CD14-positive monocyte (primary cell): ENCODE results near the gene TRAF3IP3. TPM values are rescaled to one million over a fixed set of nuclear protein-coding genes. Genes with fewer than 3 reads are reported as not detected.

Experiments used
- DNase-seq, 3 donors: peaks; one replicate each; pipeline ENCODE4 v3.0.0-alpha.2; 2011 to 2022
- H2AFZ ChIP-seq: 2 replicates; pipeline ENCODE4 v1.6.0; 2012; ENCODE audit warnings: mild to moderate bottlenecking, low read depth, low read length, inconsistent platforms; ENCODE audit not compliant: insufficient read depth, poor library complexity, severe bottlenecking
- H3K27ac ChIP-seq, 2 donors: 1 replicate in 1 of 2; 2 replicates in 1 of 2; pipeline ENCODE4 v1.5.1; 2012 to 2013; ENCODE audit warnings: low read length in 2 of 2, control low read depth in 1 of 2, inconsistent platforms in 1 of 2, low read depth in 1 of 2, mild to moderate bottlenecking in 1 of 2
- H3K27me3 ChIP-seq, 2 donors: one replicate each; pipeline versions ENCODE4 v1.6.0 to v1.6.1; 2011 to 2013; ENCODE audit warnings: low read length in 2 of 2; ENCODE audit not compliant: control insufficient read depth in 2 of 2, insufficient read depth in 2 of 2
- H3K36me3 ChIP-seq, 2 donors: replicated peaks in 1 of 2; 1 replicate in 1 of 2; 2 replicates in 1 of 2; pipeline versions ENCODE4 v1.5.1 to v1.6.1; 2012 to 2013; ENCODE audit warnings: low read length in 2 of 2, control low read depth in 1 of 2, inconsistent platforms in 1 of 2, mild to moderate bottlenecking in 1 of 2; ENCODE audit not compliant: insufficient read depth in 2 of 2, control insufficient read depth in 1 of 2
- H3K4me1 ChIP-seq, 2 donors: 1 replicate in 1 of 2; 2 replicates in 1 of 2; pipeline versions ENCODE4 v1.5.1 to v1.6.1; 2012 to 2013; ENCODE audit warnings: low read length in 2 of 2, control low read depth in 1 of 2, inconsistent platforms in 1 of 2, mild to moderate bottlenecking in 1 of 2, moderate library complexity in 1 of 2; ENCODE audit not compliant: insufficient read depth in 2 of 2, control insufficient read depth in 1 of 2
- H3K4me2 ChIP-seq: replicated peaks from 2 replicates; pipeline ENCODE3; 2012; ENCODE audit warnings: low read length, moderate library complexity, mild to moderate bottlenecking; ENCODE audit not compliant: poor library complexity, severe bottlenecking; ENCODE audit errors: extremely low read depth
- H3K4me3 ChIP-seq, 3 experiments: fragments of 200-600 bp in 1 of 3; sonication (generic) in 1 of 3; replicated peaks in 1 of 3; 1 replicate in 2 of 3; 2 replicates in 1 of 3; pipeline ENCODE4 v1.5.1; 2011 to 2013; ENCODE audit warnings: low read length in 3 of 3, mild to moderate bottlenecking in 3 of 3, control low read depth in 2 of 3, low read depth in 2 of 3, inconsistent platforms in 1 of 3, moderate library complexity in 1 of 3
- H3K79me2 ChIP-seq: 2 replicates; pipeline ENCODE4 v1.6.0; 2012; ENCODE audit warnings: mild to moderate bottlenecking, control low read depth, inconsistent platforms, low read length, moderate library complexity; ENCODE audit not compliant: insufficient read depth
- H3K9ac ChIP-seq: 2 replicates; pipeline ENCODE4 v1.6.0; 2017; ENCODE audit warnings: low read length, mild to moderate bottlenecking; ENCODE audit not compliant: insufficient read depth, poor library complexity, severe bottlenecking
- H3K9me3 ChIP-seq, 2 donors: replicated peaks in 1 of 2; 1 replicate in 1 of 2; 2 replicates in 1 of 2; pipeline versions ENCODE4 v1.5.1 to v1.6.1; 2012 to 2013; ENCODE audit warnings: low read length in 2 of 2, control low read depth in 1 of 2; ENCODE audit not compliant: control insufficient read depth in 1 of 2, insufficient read depth in 1 of 2
- H4K20me1 ChIP-seq: 2 replicates; pipeline ENCODE4 v1.6.0; 2012; ENCODE audit warnings: mild to moderate bottlenecking, low read length, control low read depth, moderate library complexity; ENCODE audit not compliant: insufficient read depth
- H3K27ac Mint-ChIP-seq, 7 donors: one replicate each; pipeline ENCODE4 v1.8.0; 2020; ENCODE audit warnings: mild to moderate bottlenecking in 7 of 7, mixed read lengths in 7 of 7, moderate library complexity in 6 of 7, inconsistent platforms in 2 of 7
- H3K27me3 Mint-ChIP-seq, 3 donors: one replicate each; pipeline ENCODE4 v1.8.0; 2021 to 2022; ENCODE audit warnings: low read depth in 3 of 3, mild to moderate bottlenecking in 3 of 3, mixed read lengths in 3 of 3, moderate library complexity in 3 of 3, inconsistent platforms in 1 of 3
- H3K36me3 Mint-ChIP-seq, 2 donors: one replicate each; pipeline ENCODE4 v1.8.0; 2020; ENCODE audit warnings: mixed read lengths in 2 of 2, inconsistent platforms in 1 of 2, mild to moderate bottlenecking in 1 of 2
- H3K4me1 Mint-ChIP-seq: one replicate; pipeline ENCODE4 v1.8.0; 2020; ENCODE audit warnings: mild to moderate bottlenecking, mixed read lengths
- H3K4me3 Mint-ChIP-seq, 2 donors: one replicate each; pipeline ENCODE4 v1.8.0; 2020; ENCODE audit warnings: mild to moderate bottlenecking in 2 of 2, mixed read lengths in 2 of 2, moderate library complexity in 1 of 2
- H3K9me3 Mint-ChIP-seq, 7 donors: one replicate each; pipeline ENCODE4 v1.8.0; 2020 to 2022; ENCODE audit warnings: mixed read lengths in 7 of 7, mild to moderate bottlenecking in 6 of 7, moderate library complexity in 6 of 7, inconsistent platforms in 2 of 7
- CTCF ChIP-seq: fragments of 200-600 bp; IDR thresholded peaks from one replicate; pipeline ENCODE4 v1.8.0; 2022; ENCODE audit warnings: antibody characterized with exemption, mild to moderate bottlenecking
- WGBS: methylation state at CpG from one replicate; pipeline ENCODE4 v1.1.5; 2013; ENCODE audit warnings: missing lambda C conversion rate; ENCODE audit not compliant: insufficient coverage; 5-methylcytosine and 5-hydroxymethylcytosine counted together
- intact Hi-C, 2 donors: fragments of 100-400 bp; cut with micrococcal nuclease; formaldehyde crosslinking; loops; one replicate each; pipeline versions ENCODE4 v1.15.0 to v1.15.1; 2023
- polyA plus RNA-seq, 3 donors: library from polyadenylated mRNA; depleted of rRNA in 1 of 3; unstranded in 2 of 3; stranded (reverse) in 1 of 3; fragments of 300-500 nt in 2 of 3; fragments of >200 nt in 1 of 3; fragmentation: Illumina TruSeq in 2 of 3; gene quantifications; 1 replicate in 2 of 3; 2 replicates in 1 of 3; pipeline ENCODE4 v1.2.3, GENCODE V29; 2012 to 2021

Gene TRAF3IP3
- polyA plus RNA-seq, 3 donors = 89.3 to 266 (median 111) TPM

- TF ChIP-seq CTCF = no peak
- H3K27ac ChIP-seq = peak overlapping the region in 1 of 2 donors; percentile 75
- peak overlapping the region in 1 of 3 experiments; percentile 23 for H3K4me3 ChIP-seq
Observed at GRCh38 chr1:209761011-209761635, 5.3 kb downstream of the TRAF3IP3 start.

GRCh38 chr1:209766051-209766450 lies 10.2 kb downstream of the TRAF3IP3 start:
- Histone ChIP-seq H3K4me3 (no peak overlapping the region), H3K9ac (no peak overlapping the region), H3K4me2 (peak overlapping the region; percentile 5), H3K27me3 (no peaks in the 10 kb centered on the region), H2AFZ (no peak overlapping the region), H3K36me3 (peaks cover 46 to 67% of the 10 kb centered on the region in 2 donors), H3K4me1 (peaks cover 80 to 98% of the 10 kb centered on the region in 2 donors), H3K79me2 (peaks cover 86% of the 10 kb centered on the region), H3K9me3 (no peaks in the 10 kb centered on the region), H4K20me1 (peaks cover 24% of the 10 kb centered on the region), H3K27ac (peak overlapping the region; percentile 77 to 93)
- Mint-ChIP-seq H3K4me3 (peak overlapping the region; percentile 25 to 49), H3K27ac (peak overlapping the region in 6 of 7 donors; percentile 89 to 97 (median 96)), H3K9me3 (peaks cover 0 to 3% (median 0%) of the 10 kb centered on the region in 7 donors), H3K36me3 (peaks cover 49 to 70% of the 10 kb centered on the region in 2 donors), H3K27me3 (no peaks in the 10 kb centered on the region), H3K4me1 (peaks cover 71% of the 10 kb centered on the region)
- DNase-seq = peak; percentile 80 to 92 (median 90)
- intact Hi-C loops = loop anchor here in 1 of 2 donors (5.0 kb wide), 1 partner anchor 94 kb away; no protein-coding TSS in a partner anchor
- TF ChIP-seq CTCF = no peak
- WGBS = 0% methylated on average over 2 of the region's 2 CpGs

More at GRCh38 chr1:209761011-209761635, 5.3 kb downstream of the TRAF3IP3 start:
- peaks cover 96% of the 10 kb centered on the region for H3K79me2 ChIP-seq
- no peak overlapping the region for H2AFZ ChIP-seq
- H3K27ac Mint-ChIP-seq = peak overlapping the region; percentile 57 to 91 (median 80)
- peak overlapping the region in 1 of 2 donors; percentile 49 for H3K4me3 Mint-ChIP-seq
- H3K9ac ChIP-seq = no peak overlapping the region
- DNase-seq = peak in 1 of 3 donors; percentile 34
- H3K27me3 Mint-ChIP-seq = peaks cover 0 to 2% (median 0%) of the 10 kb centered on the region in 3 donors
- H3K4me2 ChIP-seq = peak overlapping the region; percentile 4
- H3K4me1 Mint-ChIP-seq = peaks cover 80% of the 10 kb centered on the region
- H3K36me3 Mint-ChIP-seq = peaks cover 72 to 81% of the 10 kb centered on the region in 2 donors
- H3K36me3 ChIP-seq = peaks cover 68 to 79% of the 10 kb centered on the region in 2 donors
- no peaks in the 10 kb centered on the region for H3K27me3 ChIP-seq
- no peaks in the 10 kb centered on the region for H3K9me3 ChIP-seq
- peaks cover 46% of the 10 kb centered on the region for H4K20me1 ChIP-seq
- peaks cover 77 to 97% of the 10 kb centered on the region in 2 donors for H3K4me1 ChIP-seq
- intact Hi-C loops = no loop called here
- H3K9me3 Mint-ChIP-seq = peaks cover 0 to under 1% (median 0%) of the 10 kb centered on the region in 7 donors
